Gastrocnemius medialis (tissue), 4 donors: ENCODE results near the gene NR2C2.

ENCODE experiments used
- CTCF ChIP-seq, 5 experiments: fragments of 450-650 bp in 3 of 5; fragments of 200-600 bp in 2 of 5; sonication (generic) in 2 of 5; IDR thresholded peaks in 4 of 5; conservative IDR thresholded peaks in 1 of 5; 1 replicate in 4 of 5; 2 replicates in 1 of 5; pipeline ENCODE4 v1.5.1; 2016 to 2019; ENCODE audit warnings: antibody characterized with exemption in 5 of 5, mild to moderate bottlenecking in 3 of 5, moderate library complexity in 3 of 5
- POLR2A ChIP-seq, 2 donors: fragments of 450-650 bp; IDR thresholded peaks; one replicate each; pipeline ENCODE4 v1.6.1; 2017; ENCODE audit warnings: antibody characterized with exemption in 2 of 2, mild to moderate bottlenecking in 2 of 2, moderate library complexity in 2 of 2

GRCh38 chr3:15071699-15072098, 124.3 kb downstream of the NR2C2 start:
- no peak for TF ChIP-seq POLR2A (IDR thresholded peaks at IDR 0.05)
- no peak for TF ChIP-seq CTCF (IDR thresholded peaks at IDR 0.05 in 4 of 5, conservative IDR thresholded peaks at IDR 0.05 in 1 of 5)
